ENCODE measurements around the gene POLD2.

DNA sequence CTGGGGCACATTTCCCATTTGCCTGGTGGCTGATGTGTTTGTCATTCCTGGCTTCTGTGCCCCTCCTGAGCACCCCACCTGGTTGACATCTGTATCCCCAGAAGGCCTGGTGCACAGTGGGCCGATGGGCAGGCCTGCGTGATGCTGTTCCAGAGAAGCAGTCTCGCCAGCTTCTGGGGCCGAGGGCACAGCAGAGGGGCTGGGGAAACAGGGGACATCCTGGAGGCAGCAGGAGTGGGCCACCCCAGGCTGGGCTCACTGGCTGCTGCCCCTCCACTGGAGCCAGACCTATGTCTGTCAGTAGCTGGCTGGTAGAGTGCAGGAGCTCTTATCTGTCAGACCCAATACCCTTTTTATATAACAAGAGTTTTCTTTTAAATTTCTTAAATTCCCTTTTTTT lies 18.7 kb upstream of the POLD2 start:
- TF ChIP-seq POLR2A (IDR thresholded peaks at IDR 0.05; ENCODE audit: extremely low read depth, insufficient read length): no peak
- TF ChIP-seq, protein P1, sequence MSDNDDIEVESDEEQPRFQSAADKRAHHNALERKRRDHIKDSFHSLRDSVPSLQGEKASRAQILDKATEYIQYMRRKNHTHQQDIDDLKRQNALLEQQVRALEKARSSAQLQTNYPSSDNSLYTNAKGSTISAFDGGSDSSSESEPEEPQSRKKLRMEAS (IDR thresholded peaks at IDR 0.05; ENCODE audit: low read depth, low read length): no peak
- TF ChIP-seq, protein P2, sequence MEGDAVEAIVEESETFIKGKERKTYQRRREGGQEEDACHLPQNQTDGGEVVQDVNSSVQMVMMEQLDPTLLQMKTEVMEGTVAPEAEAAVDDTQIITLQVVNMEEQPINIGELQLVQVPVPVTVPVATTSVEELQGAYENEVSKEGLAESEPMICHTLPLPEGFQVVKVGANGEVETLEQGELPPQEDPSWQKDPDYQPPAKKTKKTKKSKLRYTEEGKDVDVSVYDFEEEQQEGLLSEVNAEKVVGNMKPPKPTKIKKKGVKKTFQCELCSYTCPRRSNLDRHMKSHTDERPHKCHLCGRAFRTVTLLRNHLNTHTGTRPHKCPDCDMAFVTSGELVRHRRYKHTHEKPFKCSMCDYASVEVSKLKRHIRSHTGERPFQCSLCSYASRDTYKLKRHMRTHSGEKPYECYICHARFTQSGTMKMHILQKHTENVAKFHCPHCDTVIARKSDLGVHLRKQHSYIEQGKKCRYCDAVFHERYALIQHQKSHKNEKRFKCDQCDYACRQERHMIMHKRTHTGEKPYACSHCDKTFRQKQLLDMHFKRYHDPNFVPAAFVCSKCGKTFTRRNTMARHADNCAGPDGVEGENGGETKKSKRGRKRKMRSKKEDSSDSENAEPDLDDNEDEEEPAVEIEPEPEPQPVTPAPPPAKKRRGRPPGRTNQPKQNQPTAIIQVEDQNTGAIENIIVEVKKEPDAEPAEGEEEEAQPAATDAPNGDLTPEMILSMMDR (IDR thresholded peaks at IDR 0.05; ENCODE audit: low read depth, low read length): no peak
- TF ChIP-seq MYC (IDR thresholded peaks at IDR 0.05; ENCODE audit: low read depth, low read length): no peak

Data from NB4 (cell line).